K562 (cell line): ENCODE results near the gene VWA7. TPM values are rescaled to one million over a fixed set of nuclear protein-coding genes. Genes with fewer than 3 reads are reported as not detected.
A peak's percentile ranks its signal among the peaks of the same experiment; 100 is the strongest.

Experiments
- BCL6 ChIP-seq: fragments of 250-450 bp; sonication (Bioruptor Pico); IDR thresholded peaks from 2 replicates; pipeline ENCODE4 v1.4.0; 2020
- CBFB ChIP-seq: sonication (generic); formaldehyde crosslinking; IDR thresholded peaks from 2 replicates; pipeline ENCODE4 v1.4.0; 2020; ENCODE audit warnings: mild to moderate bottlenecking, missing genetic modification reagents
- CC2D1A ChIP-seq: fragments of 450-650 bp; IDR thresholded peaks from 2 replicates; pipeline ENCODE4 v1.6.1; 2017; ENCODE audit warnings: mild to moderate bottlenecking
- ETV5 ChIP-seq: sonication (generic); formaldehyde crosslinking; IDR thresholded peaks from 2 replicates; pipeline ENCODE4 v1.4.0; 2020; ENCODE audit warnings: low read depth, mild to moderate bottlenecking, missing genetic modification reagents
- EZH2 ChIP-seq: IDR thresholded peaks from 2 replicates; pipeline ENCODE4 v1.6.1; 2012; ENCODE audit warnings: low read depth, mild to moderate bottlenecking, inconsistent platforms, low read length, borderline replicate concordance
- FOSL1 ChIP-seq: fragments of 200-800 bp; sonication (Bioruptor generic); conservative IDR thresholded peaks from 2 replicates; pipeline ENCODE4 v1.6.1; 2016; ENCODE audit warnings: missing genetic modification characterization, missing compliant biosample characterization
- L3MBTL2 ChIP-seq: fragments of 450-650 bp; IDR thresholded peaks from 2 replicates; pipeline ENCODE4 v1.6.1; 2016; ENCODE audit warnings: mild to moderate bottlenecking, moderate library complexity
- MAFG ChIP-seq: fragments of 450-650 bp; conservative IDR thresholded peaks from 2 replicates; pipeline ENCODE4 v1.6.1; 2016; ENCODE audit warnings: missing genetic modification characterization, missing compliant biosample characterization
- NELFE ChIP-seq: IDR thresholded peaks from 2 replicates; pipeline ENCODE4 v1.6.1; 2011; ENCODE audit warnings: mild to moderate bottlenecking; ENCODE audit not compliant: insufficient read depth, insufficient read length
- NR2F6 ChIP-seq: fragments of 450-650 bp; formaldehyde crosslinking; IDR thresholded peaks from 2 replicates; pipeline ENCODE4 v1.4.0; 2020; ENCODE audit warnings: mild to moderate bottlenecking
- PCBP2 ChIP-seq: fragments of 200-400 bp; formaldehyde crosslinking; IDR thresholded peaks from 2 replicates; pipeline ENCODE4 v1.6.1; 2018; ENCODE audit warnings: low read length, low read depth, mild to moderate bottlenecking, moderate library complexity; ENCODE audit not compliant: poor library complexity, severe bottlenecking
- POU5F1 ChIP-seq: fragments of 150-350 bp; IDR thresholded peaks from 2 replicates; pipeline ENCODE4 v1.6.1; 2014; ENCODE audit warnings: borderline replicate concordance, low read length, low read depth, mild to moderate bottlenecking; ENCODE audit not compliant: partially characterized antibody
- RAD21 ChIP-seq, 2 experiments: fragments of 250-450 bp in 1 of 2; fragments of 450-650 bp in 1 of 2; sonication (Bioruptor Pico) in 1 of 2; formaldehyde crosslinking in 1 of 2; IDR thresholded peaks in 1 of 2; conservative IDR thresholded peaks in 1 of 2; 2 replicates each; pipeline versions ENCODE4 v1.4.0 to v1.8.0; 2020 to 2022; ENCODE audit warnings: mild to moderate bottlenecking in 2 of 2, moderate library complexity in 1 of 2
- RFX7 ChIP-seq: fragments of 250-450 bp; sonication (Bioruptor Pico); IDR thresholded peaks from 2 replicates; pipeline ENCODE4 v1.5.1; 2021; ENCODE audit warnings: mild to moderate bottlenecking
- SMARCA4 ChIP-seq: fragments of 450-650 bp; IDR thresholded peaks from 2 replicates; pipeline ENCODE4 v1.6.1; 2016
- SRSF7 ChIP-seq: fragments of 200-400 bp; formaldehyde crosslinking; optimal IDR thresholded peaks from 2 replicates; pipeline ENCODE3; 2017; ENCODE audit warnings: mild to moderate bottlenecking, low read depth, low read length
- ZFPM2 ChIP-seq: fragments of 250-450 bp; sonication (Bioruptor Pico); IDR thresholded peaks from 2 replicates; pipeline ENCODE4 v1.5.1; 2022; ENCODE audit warnings: mild to moderate bottlenecking
- ZNF12 ChIP-seq: sonication (generic); formaldehyde crosslinking; IDR thresholded peaks from 2 replicates; pipeline ENCODE4 v1.4.0; 2020; ENCODE audit warnings: mild to moderate bottlenecking, missing genetic modification reagents
- ZNF75A ChIP-seq: fragments of 450-650 bp; formaldehyde crosslinking; IDR thresholded peaks from 2 replicates; pipeline ENCODE4 v1.4.0; 2020; ENCODE audit warnings: mild to moderate bottlenecking
- polyA plus RNA-seq, 8 experiments: library from polyadenylated mRNA; depleted of rRNA in 4 of 8; stranded (reverse) in 5 of 8; unstranded in 3 of 8; fragments of >200 nt; fragmentation: Nextera tagmentation in 2 of 8; fragmentation: Illumina TruSeq in 1 of 8; extraction: Ambion mirVana in 2 of 8; extraction: Trizol in 1 of 8; gene quantifications; 2 replicates each; pipeline versions ENCODE4 v1.2.1 to v1.2.3, GENCODE V29; 2011 to 2014; ENCODE audit warnings: inconsistent platforms in 1 of 8, missing spikeins in 1 of 8
- total RNA-seq, 7 experiments: library from RNA; depleted of rRNA in 6 of 7; stranded (reverse); fragments of >200 nt in 6 of 7; fragmentation: Illumina TruSeq in 2 of 7; extraction: Trizol in 2 of 7; gene quantifications; 2 replicates each; pipeline versions ENCODE4 v1.2.1 to v1.2.3, GENCODE V29; 2011 to 2021; ENCODE audit warnings: low replicate concordance in 1 of 7
- TF ChIP-seq, protein P1 (sequence below), 2 experiments: fragments of 450-650 bp; IDR thresholded peaks; 2 replicates each; pipeline ENCODE4 v1.6.1; 2018; ENCODE audit warnings: mild to moderate bottlenecking in 2 of 2, low read depth in 1 of 2; ENCODE audit not compliant: partially characterized antibody in 2 of 2
- TF ChIP-seq, protein P2 (sequence below): fragments of 450-650 bp; formaldehyde crosslinking; conservative IDR thresholded peaks from 2 replicates; pipeline ENCODE4 v1.4.0; 2022; ENCODE audit warnings: mild to moderate bottlenecking, missing genetic modification characterization
- TF ChIP-seq, protein P3 (sequence below), 3 experiments: fragments of 200-800 bp in 1 of 3; sonication (Bioruptor generic) in 1 of 3; sonication (generic) in 1 of 3; formaldehyde crosslinking in 1 of 3; IDR thresholded peaks; 2 replicates each; pipeline versions ENCODE4 v1.6.1 to v1.8.0; 2016 to 2022; ENCODE audit warnings: mild to moderate bottlenecking in 2 of 3, missing compliant biosample characterization in 2 of 3, missing genetic modification characterization in 2 of 3, missing genetic modification reagents in 1 of 3

VWA7 gene
- total and polyA plus RNA-seq, 9 of the 15 experiments (the other 6 are each of a cell fraction or from before 2014, with no cell fraction given), result 0.18 to 2.9 (median 0.95) TPM

DNA sequence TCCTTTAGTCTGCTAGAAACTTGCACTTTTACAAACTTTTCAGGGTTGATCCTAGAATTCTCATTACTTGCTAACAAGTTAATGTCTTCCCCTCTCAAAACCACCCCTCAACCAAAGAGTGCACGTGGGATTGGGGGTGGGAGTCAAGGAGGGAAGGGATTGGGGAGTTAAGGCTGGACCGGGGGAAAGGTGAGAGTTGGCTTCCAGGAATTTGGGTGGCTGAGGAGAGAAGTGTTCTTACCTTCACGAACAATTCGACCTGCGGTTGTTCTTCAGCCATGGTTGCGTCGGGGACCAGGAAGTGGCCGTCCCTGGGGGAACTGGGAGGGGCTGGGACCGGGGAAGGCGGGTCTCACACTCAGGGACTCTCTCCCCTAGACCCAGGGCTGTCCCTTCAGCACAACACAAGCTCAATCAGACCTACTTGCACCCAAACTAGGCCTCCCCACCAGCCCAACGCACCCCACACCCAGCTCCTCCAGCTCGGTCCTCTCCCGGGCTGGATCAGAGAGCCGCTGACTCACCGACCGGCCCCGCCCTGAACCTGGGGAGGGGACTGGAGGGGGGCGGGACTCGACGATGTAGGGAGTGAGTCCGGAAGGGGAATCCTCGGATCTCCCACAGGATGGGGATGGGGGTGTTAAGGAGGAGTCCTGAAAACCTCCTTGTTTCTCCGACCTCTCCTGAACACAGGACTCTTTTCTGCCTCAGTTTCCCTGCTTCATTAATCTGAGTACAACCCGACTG is 40.9 kb downstream of the VWA7 start, which contains the start of gene CLIC1 (continued):
- no peak for TF ChIP-seq BCL6 (CRISPR knock-in tag)
- TF ChIP-seq ZNF75A (CRISPR knock-in tag), result peak; percentile 82; the same call in 1 of the 2 replicates
- peak; percentile 78 for TF ChIP-seq MAFG (tag)
- peak; percentile 93 for TF ChIP-seq ETV5 (CRISPR knock-in tag)
- TF ChIP-seq L3MBTL2, result no peak
- TF ChIP-seq, protein P1, sequence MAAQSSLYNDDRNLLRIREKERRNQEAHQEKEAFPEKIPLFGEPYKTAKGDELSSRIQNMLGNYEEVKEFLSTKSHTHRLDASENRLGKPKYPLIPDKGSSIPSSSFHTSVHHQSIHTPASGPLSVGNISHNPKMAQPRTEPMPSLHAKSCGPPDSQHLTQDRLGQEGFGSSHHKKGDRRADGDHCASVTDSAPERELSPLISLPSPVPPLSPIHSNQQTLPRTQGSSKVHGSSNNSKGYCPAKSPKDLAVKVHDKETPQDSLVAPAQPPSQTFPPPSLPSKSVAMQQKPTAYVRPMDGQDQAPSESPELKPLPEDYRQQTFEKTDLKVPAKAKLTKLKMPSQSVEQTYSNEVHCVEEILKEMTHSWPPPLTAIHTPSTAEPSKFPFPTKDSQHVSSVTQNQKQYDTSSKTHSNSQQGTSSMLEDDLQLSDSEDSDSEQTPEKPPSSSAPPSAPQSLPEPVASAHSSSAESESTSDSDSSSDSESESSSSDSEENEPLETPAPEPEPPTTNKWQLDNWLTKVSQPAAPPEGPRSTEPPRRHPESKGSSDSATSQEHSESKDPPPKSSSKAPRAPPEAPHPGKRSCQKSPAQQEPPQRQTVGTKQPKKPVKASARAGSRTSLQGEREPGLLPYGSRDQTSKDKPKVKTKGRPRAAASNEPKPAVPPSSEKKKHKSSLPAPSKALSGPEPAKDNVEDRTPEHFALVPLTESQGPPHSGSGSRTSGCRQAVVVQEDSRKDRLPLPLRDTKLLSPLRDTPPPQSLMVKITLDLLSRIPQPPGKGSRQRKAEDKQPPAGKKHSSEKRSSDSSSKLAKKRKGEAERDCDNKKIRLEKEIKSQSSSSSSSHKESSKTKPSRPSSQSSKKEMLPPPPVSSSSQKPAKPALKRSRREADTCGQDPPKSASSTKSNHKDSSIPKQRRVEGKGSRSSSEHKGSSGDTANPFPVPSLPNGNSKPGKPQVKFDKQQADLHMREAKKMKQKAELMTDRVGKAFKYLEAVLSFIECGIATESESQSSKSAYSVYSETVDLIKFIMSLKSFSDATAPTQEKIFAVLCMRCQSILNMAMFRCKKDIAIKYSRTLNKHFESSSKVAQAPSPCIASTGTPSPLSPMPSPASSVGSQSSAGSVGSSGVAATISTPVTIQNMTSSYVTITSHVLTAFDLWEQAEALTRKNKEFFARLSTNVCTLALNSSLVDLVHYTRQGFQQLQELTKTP (IDR thresholded peaks at IDR 0.05; ENCODE audit: low read depth in 1 of 2, partially characterized antibody in 2 of 2), result peak; percentile 60 to 71
- TF ChIP-seq EZH2, result no peak
- no peak for TF ChIP-seq POU5F1
- TF ChIP-seq NR2F6 (CRISPR knock-in tag), result no peak
- no peak; the same call in 1 of the 2 replicates for TF ChIP-seq ZFPM2 (CRISPR knock-in tag)
- no peak for TF ChIP-seq PCBP2
- TF ChIP-seq RFX7, result no peak
- no peak for TF ChIP-seq SRSF7
- TF ChIP-seq, protein P2, sequence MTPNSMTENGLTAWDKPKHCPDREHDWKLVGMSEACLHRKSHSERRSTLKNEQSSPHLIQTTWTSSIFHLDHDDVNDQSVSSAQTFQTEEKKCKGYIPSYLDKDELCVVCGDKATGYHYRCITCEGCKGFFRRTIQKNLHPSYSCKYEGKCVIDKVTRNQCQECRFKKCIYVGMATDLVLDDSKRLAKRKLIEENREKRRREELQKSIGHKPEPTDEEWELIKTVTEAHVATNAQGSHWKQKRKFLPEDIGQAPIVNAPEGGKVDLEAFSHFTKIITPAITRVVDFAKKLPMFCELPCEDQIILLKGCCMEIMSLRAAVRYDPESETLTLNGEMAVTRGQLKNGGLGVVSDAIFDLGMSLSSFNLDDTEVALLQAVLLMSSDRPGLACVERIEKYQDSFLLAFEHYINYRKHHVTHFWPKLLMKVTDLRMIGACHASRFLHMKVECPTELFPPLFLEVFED (CRISPR knock-in tag), result peak; percentile 91
- TF ChIP-seq RAD21 (CRISPR knock-in tag; conservative IDR thresholded peaks at IDR 0.05 in 1 of 2, IDR thresholded peaks at IDR 0.05 in 1 of 2), result peak in 1 of 2 experiments; percentile 22; a peak in 1 of 4 replicates
- no peak for TF ChIP-seq FOSL1 (tag)
- TF ChIP-seq CBFB (CRISPR knock-in tag), result no peak; the same call in 1 of the 2 replicates
- TF ChIP-seq CC2D1A, result peak; percentile 83; the same call in 1 of the 2 replicates
- TF ChIP-seq, protein P3, sequence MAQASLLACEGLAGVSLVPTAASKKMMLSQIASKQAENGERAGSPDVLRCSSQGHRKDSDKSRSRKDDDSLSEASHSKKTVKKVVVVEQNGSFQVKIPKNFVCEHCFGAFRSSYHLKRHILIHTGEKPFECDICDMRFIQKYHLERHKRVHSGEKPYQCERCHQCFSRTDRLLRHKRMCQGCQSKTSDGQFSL (CRISPR knock-in tag; IDR thresholded peaks at IDR 0.05), result no peak
- TF ChIP-seq, protein P3 (tag; IDR thresholded peaks at IDR 0.05), result peak in 1 of 2 experiments; percentile 76; a peak in 2 of 4 replicates
- TF ChIP-seq ZNF12, result no peak
- TF ChIP-seq NELFE, result no peak
- no peak for TF ChIP-seq SMARCA4
